ENCODE data around the gene HACD3. TPM values are rescaled to one million over a fixed set of nuclear protein-coding genes. Genes with fewer than 3 reads are reported as not detected.

Gene HACD3
- polyA plus RNA-seq (2013): 34.7 TPM

DNA sequence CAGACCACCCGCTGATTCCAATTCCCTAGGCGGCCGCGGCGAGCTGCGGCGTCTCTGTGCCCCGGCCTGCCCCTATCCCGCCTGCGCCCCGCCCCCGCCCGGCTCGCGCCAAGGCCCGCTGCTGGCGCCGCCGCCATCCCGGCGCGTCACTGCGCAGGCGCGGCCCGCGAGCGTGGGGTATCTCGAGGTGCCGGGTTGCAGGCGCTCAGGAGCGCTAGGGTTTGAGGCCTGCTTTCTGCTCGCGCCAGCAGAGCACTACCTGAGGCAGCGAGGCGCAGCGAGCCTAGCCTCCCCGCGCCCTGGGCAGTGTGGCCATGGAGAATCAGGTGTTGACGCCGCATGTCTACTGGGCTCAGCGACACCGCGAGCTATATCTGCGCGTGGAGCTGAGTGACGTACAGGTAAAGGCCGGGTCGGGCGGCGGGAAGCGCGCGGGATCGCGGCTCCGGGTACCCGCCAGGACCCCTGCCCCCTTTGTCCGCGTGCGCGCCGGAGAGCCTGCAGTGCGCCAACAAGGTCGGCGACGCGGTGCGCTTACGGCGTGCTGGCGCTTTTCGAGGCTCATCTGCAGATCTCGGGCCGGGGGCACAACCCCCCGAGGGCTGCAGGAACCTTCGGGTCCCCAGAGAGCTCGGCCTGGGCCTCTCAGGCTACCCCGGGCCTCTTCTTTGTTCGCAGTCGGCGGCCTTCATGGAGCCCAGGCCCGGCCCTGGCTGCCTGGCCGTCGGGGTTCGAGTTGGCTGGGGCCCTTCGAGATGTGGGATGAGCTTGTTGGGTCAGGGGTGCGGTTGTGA, at the start of gene HACD3:
Gene HACD3 (plus strand): TSS at position 146 of the 794 bp plus-strand sequence. CDS start 169 bp downstream, at position 315.
- H3K4me1 ChIP-seq (ENCODE audit: control extremely low read depth in 1 of 4, control insufficient read depth in 4 of 4, insufficient read depth in 4 of 4, low read length in 3 of 4): peaks cover 0 to 22% (median 13%) of the 10 kb centered on the region in 4 experiments
- under 1% methylated on average over 74 of the region's 88 CpGs for whole genome bisulfite sequencing (ENCODE audit: insufficient coverage)
- CTCF ChIA-PET: interaction anchor here (0.9 to 2.1 kb wide), 4 partner anchors 9 to 18 kb away, joined by 3 to 10 read pairs (median 4); no protein-coding TSS in a partner anchor
- H3K36me3 ChIP-seq (ENCODE audit: control insufficient read depth in 4 of 4, insufficient read depth in 4 of 4, low read length in 3 of 4): peaks cover 0 to 10% (median 0%) of the 10 kb centered on the region in 4 experiments
- no peaks in the 10 kb centered on the region for H3K9me3 ChIP-seq (ENCODE audit: control extremely low read depth in 1 of 5, control insufficient read depth in 4 of 5, insufficient read depth in 2 of 5, low read depth in 1 of 5, low read length in 4 of 5)
- peak; percentile 83 to 88 (median 86) for DNase-seq
- peak within 1 kb of the TSS in 1 of 2 experiments; percentile 59 for H3K27ac ChIP-seq (ENCODE audit: insufficient read depth in 1 of 2, low read depth in 1 of 2, low read length in 2 of 2, poor library complexity in 1 of 2, severe bottlenecking in 2 of 2)
- H3K4me3 ChIP-seq (ENCODE audit: control insufficient read depth in 1 of 7, extremely low read depth in 1 of 7, insufficient read depth in 4 of 7, low read depth in 2 of 7, low read length in 6 of 7): peak within 1 kb of the TSS; percentile 64 to 87 (median 77)
- POLR2A ChIA-PET: no interaction called here
- no peaks in the 10 kb centered on the region for H3K27me3 ChIP-seq (replicated peaks in 2 of 5; ENCODE audit: control insufficient read depth in 4 of 5, insufficient read depth in 5 of 5, low read length in 4 of 5)

DNA sequence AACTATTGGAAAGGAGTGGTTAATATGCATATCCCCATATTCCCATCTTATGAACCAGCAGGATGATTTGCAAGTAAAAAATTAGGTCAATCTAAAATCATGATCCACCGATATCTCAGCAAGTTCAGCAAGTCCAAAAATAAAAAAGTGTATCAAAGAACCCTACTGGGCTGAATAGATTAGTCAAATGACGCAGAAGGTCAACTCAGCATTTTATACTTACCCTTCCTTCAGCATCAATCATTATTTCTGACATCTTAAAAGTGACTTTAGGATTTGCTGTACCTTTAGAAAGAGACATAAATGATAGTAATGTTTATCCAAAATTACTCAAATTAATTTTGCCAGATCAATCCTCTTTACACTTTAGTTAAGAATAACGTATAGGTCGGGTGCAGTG, 45.4 kb upstream of the HACD3 start:
- no peak overlapping the region for H3K27ac ChIP-seq (ENCODE audit: insufficient read depth in 1 of 2, low read depth in 1 of 2, low read length in 2 of 2, poor library complexity in 1 of 2, severe bottlenecking in 2 of 2)
- POLR2A ChIA-PET: no interaction called here
- no peaks in the 10 kb centered on the region for H3K9me3 ChIP-seq (ENCODE audit: control extremely low read depth in 1 of 5, control insufficient read depth in 4 of 5, insufficient read depth in 2 of 5, low read depth in 1 of 5, low read length in 4 of 5)
- peaks cover 10 to 62% (median 31%) of the 10 kb centered on the region in 4 experiments for H3K36me3 ChIP-seq (ENCODE audit: control insufficient read depth in 4 of 4, insufficient read depth in 4 of 4, low read length in 3 of 4)
- WGBS (ENCODE audit: insufficient coverage): 100% methylated on average over 1 of the region's 4 CpGs
- H3K4me3 ChIP-seq (ENCODE audit: control insufficient read depth in 1 of 7, extremely low read depth in 1 of 7, insufficient read depth in 4 of 7, low read depth in 2 of 7, low read length in 6 of 7): no peak overlapping the region
- no peaks in the 10 kb centered on the region for H3K4me1 ChIP-seq (ENCODE audit: control extremely low read depth in 1 of 4, control insufficient read depth in 4 of 4, insufficient read depth in 4 of 4, low read length in 3 of 4)
- no peak for DNase-seq
- no peaks in the 10 kb centered on the region for H3K27me3 ChIP-seq (replicated peaks in 2 of 5; ENCODE audit: control insufficient read depth in 4 of 5, insufficient read depth in 5 of 5, low read length in 4 of 5)
- CTCF ChIA-PET: interaction anchor here (0.6 kb wide), 1 partner anchor 11 kb away, joined by 3 read pairs; no protein-coding TSS in a partner anchor

- Histone ChIP-seq H3K27me3 (replicated peaks in 2 of 5; ENCODE audit: control insufficient read depth in 4 of 5, insufficient read depth in 5 of 5, low read length in 4 of 5) (no peaks in the 10 kb centered on the region), H3K36me3 (ENCODE audit: control insufficient read depth in 4 of 4, insufficient read depth in 4 of 4, low read length in 3 of 4) (peaks cover 13 to 62% (median 35%) of the 10 kb centered on the region in 4 experiments), H3K4me3 (ENCODE audit: control insufficient read depth in 1 of 7, extremely low read depth in 1 of 7, insufficient read depth in 4 of 7, low read depth in 2 of 7, low read length in 6 of 7) (no peak overlapping the region), H3K9me3 (ENCODE audit: control extremely low read depth in 1 of 5, control insufficient read depth in 4 of 5, insufficient read depth in 2 of 5, low read depth in 1 of 5, low read length in 4 of 5) (no peaks in the 10 kb centered on the region), H3K27ac (ENCODE audit: insufficient read depth in 1 of 2, low read depth in 1 of 2, low read length in 2 of 2, poor library complexity in 1 of 2, severe bottlenecking in 2 of 2) (no peak overlapping the region), H3K4me1 (ENCODE audit: control extremely low read depth in 1 of 4, control insufficient read depth in 4 of 4, insufficient read depth in 4 of 4, low read length in 3 of 4) (no peaks in the 10 kb centered on the region)
- POLR2A ChIA-PET: interaction anchor here (0.6 kb wide), 1 partner anchor 70 kb away, joined by 3 read pairs; no protein-coding TSS in a partner anchor
- CTCF ChIA-PET: interaction anchor here (1.4 kb wide), 1 partner anchor 23 kb away, joined by 4 read pairs; no protein-coding TSS in a partner anchor
- 100% methylated on average over 3 of the region's 4 CpGs for WGBS (ENCODE audit: insufficient coverage)
- no peak for DNase-seq
These were observed 36.2 kb upstream of the HACD3 start for GRCh38 chr15:65494076-65494475.

- CTCF ChIA-PET: no interaction called here
- no peaks in the 10 kb centered on the region for H3K27me3 ChIP-seq (replicated peaks in 2 of 5; ENCODE audit: control insufficient read depth in 4 of 5, insufficient read depth in 5 of 5, low read length in 4 of 5)
- H3K27ac ChIP-seq (ENCODE audit: insufficient read depth in 1 of 2, low read depth in 1 of 2, low read length in 2 of 2, poor library complexity in 1 of 2, severe bottlenecking in 2 of 2): no peak overlapping the region
- no peak overlapping the region for H3K4me3 ChIP-seq (ENCODE audit: control insufficient read depth in 1 of 7, extremely low read depth in 1 of 7, insufficient read depth in 4 of 7, low read depth in 2 of 7, low read length in 6 of 7)
- POLR2A ChIA-PET: no interaction called here
- H3K36me3 ChIP-seq (ENCODE audit: control insufficient read depth in 4 of 4, insufficient read depth in 4 of 4, low read length in 3 of 4): peaks cover 12 to 58% (median 31%) of the 10 kb centered on the region in 4 experiments
- no CpG with 5 or more reads among the region's 2 CpGs for WGBS (ENCODE audit: insufficient coverage)
- H3K4me1 ChIP-seq (ENCODE audit: control extremely low read depth in 1 of 4, control insufficient read depth in 4 of 4, insufficient read depth in 4 of 4, low read length in 3 of 4): no peaks in the 10 kb centered on the region
- no peaks in the 10 kb centered on the region for H3K9me3 ChIP-seq (ENCODE audit: control extremely low read depth in 1 of 5, control insufficient read depth in 4 of 5, insufficient read depth in 2 of 5, low read depth in 1 of 5, low read length in 4 of 5)
- no peak for DNase-seq
These were observed 20.9 kb upstream of the HACD3 start for GRCh38 chr15:65509321-65509720.

- H3K27ac ChIP-seq (ENCODE audit: insufficient read depth in 1 of 2, low read depth in 1 of 2, low read length in 2 of 2, poor library complexity in 1 of 2, severe bottlenecking in 2 of 2): peak overlapping the region in 1 of 2 experiments; percentile 49
- WGBS (ENCODE audit: insufficient coverage): 98% methylated on average over 5 of the region's 5 CpGs
- CTCF ChIA-PET: interaction anchor here (1.1 to 1.9 kb wide), 3 partner anchors 18 to 79 kb away, joined by 3 to 6 read pairs (median 4); partner anchors contain the start of gene HACD3
These were observed 18.1 kb upstream of the HACD3 start for GRCh38 chr15:65512189-65512588.

GRCh38 chr15:65512807-65513416, 17.4 kb upstream of the HACD3 start:
- peak overlapping the region; percentile 27 to 49 for H3K27ac ChIP-seq (ENCODE audit: insufficient read depth in 1 of 2, low read depth in 1 of 2, low read length in 2 of 2, poor library complexity in 1 of 2, severe bottlenecking in 2 of 2)
- POLR2A ChIA-PET: no interaction called here

More at GRCh38 chr15:65512189-65512588, 18.1 kb upstream of the HACD3 start:
- Histone ChIP-seq H3K4me3 (ENCODE audit: control insufficient read depth in 1 of 7, extremely low read depth in 1 of 7, insufficient read depth in 4 of 7, low read depth in 2 of 7, low read length in 6 of 7) (no peak overlapping the region), H3K4me1 (ENCODE audit: control extremely low read depth in 1 of 4, control insufficient read depth in 4 of 4, insufficient read depth in 4 of 4, low read length in 3 of 4) (peaks cover 6 to 15% (median 11%) of the 10 kb centered on the region in 4 experiments), H3K36me3 (ENCODE audit: control insufficient read depth in 4 of 4, insufficient read depth in 4 of 4, low read length in 3 of 4) (peaks cover 7 to 56% (median 22%) of the 10 kb centered on the region in 4 experiments), H3K27me3 (replicated peaks in 2 of 5; ENCODE audit: control insufficient read depth in 4 of 5, insufficient read depth in 5 of 5, low read length in 4 of 5) (no peaks in the 10 kb centered on the region), H3K9me3 (ENCODE audit: control extremely low read depth in 1 of 5, control insufficient read depth in 4 of 5, insufficient read depth in 2 of 5, low read depth in 1 of 5, low read length in 4 of 5) (no peaks in the 10 kb centered on the region)
- POLR2A ChIA-PET: no interaction called here
- DNase-seq: no peak

More at GRCh38 chr15:65512807-65513416, 17.4 kb upstream of the HACD3 start:
- peak; percentile 13 to 61 (median 27) for DNase-seq
- Histone ChIP-seq H3K9me3 (ENCODE audit: control extremely low read depth in 1 of 5, control insufficient read depth in 4 of 5, insufficient read depth in 2 of 5, low read depth in 1 of 5, low read length in 4 of 5) (no peaks in the 10 kb centered on the region), H3K27me3 (replicated peaks in 2 of 5; ENCODE audit: control insufficient read depth in 4 of 5, insufficient read depth in 5 of 5, low read length in 4 of 5) (no peaks in the 10 kb centered on the region), H3K4me1 (ENCODE audit: control extremely low read depth in 1 of 4, control insufficient read depth in 4 of 4, insufficient read depth in 4 of 4, low read length in 3 of 4) (peaks cover 9 to 17% (median 13%) of the 10 kb centered on the region in 4 experiments), H3K4me3 (ENCODE audit: control insufficient read depth in 1 of 7, extremely low read depth in 1 of 7, insufficient read depth in 4 of 7, low read depth in 2 of 7, low read length in 6 of 7) (no peak overlapping the region), H3K36me3 (ENCODE audit: control insufficient read depth in 4 of 4, insufficient read depth in 4 of 4, low read length in 3 of 4) (peaks cover 7 to 53% (median 20%) of the 10 kb centered on the region in 4 experiments)
- CTCF ChIA-PET: interaction anchor here (0.5 to 1.9 kb wide), 7 partner anchors 14 to 1611 kb away, joined by 3 to 6 read pairs (median 3); partner anchors contain the start of gene HACD3
- WGBS (ENCODE audit: insufficient coverage): 40% methylated on average over 2 of the region's 10 CpGs
